Right lobe of liver (tissue), 4 donors: ENCODE data around the gene SPDL1.

ENCODE experiments used
- CTCF ChIP-seq, 4 donors: fragments of 200-600 bp in 3 of 4; fragments of 450-650 bp in 1 of 4; IDR thresholded peaks; one replicate each; pipeline versions ENCODE4 v1.5.1 to v1.8.0; 2016 to 2022; ENCODE audit warnings: antibody characterized with exemption in 4 of 4, mild to moderate bottlenecking in 2 of 4
- POLR2A ChIP-seq: fragments of 450-650 bp; IDR thresholded peaks from one replicate; pipeline ENCODE4 v1.6.1; 2017; ENCODE audit warnings: antibody characterized with exemption, mild to moderate bottlenecking
- donor health status: DM: no; HTN: no; CAD: no.
- donor health status: DM: no; HTN: no; CAD: no.
- donor health status: DM: no; HTN: yes; CAD: no.

- TF ChIP-seq CTCF (IDR thresholded peaks at IDR 0.05): no peak
- TF ChIP-seq POLR2A: no peak
Measured at GRCh38 chr5:169561893-169562292, 21.7 kb upstream of the SPDL1 start.
